GM23248 (cell line): ENCODE data around the gene B4GALNT1. TPM values are rescaled to one million over a fixed set of nuclear protein-coding genes. Genes with fewer than 3 reads are reported as not detected.
"Not testable (repeated sequence)": the region's sequence is repeated elsewhere in the genome, so short reads cannot be mapped to it uniquely, and the experiment has no call there.

Experiments
- DNase-seq: peaks from one replicate; pipeline ENCODE4 v3.0.0-alpha.2; 2015
- H2AFZ ChIP-seq: fragments of 200-600 bp; sonication (generic); 2 replicates; pipeline ENCODE4 v1.6.1; 2016; ENCODE audit warnings: antibody characterized with exemption
- H3F3A ChIP-seq: fragments of 200-600 bp; sonication (generic); 2 replicates; pipeline ENCODE4 v1.6.1; 2016; ENCODE audit warnings: mild to moderate bottlenecking, antibody characterized with exemption, mixed run types; ENCODE audit not compliant: insufficient read depth
- H3K27ac ChIP-seq: fragments of 200-600 bp; sonication (generic); 2 replicates; pipeline ENCODE4 v1.5.1; 2016; ENCODE audit warnings: mild to moderate bottlenecking
- H3K27me3 ChIP-seq: fragments of 200-600 bp; sonication (generic); replicated peaks from 2 replicates; pipeline ENCODE4 v1.6.1; 2016; ENCODE audit warnings: mild to moderate bottlenecking; ENCODE audit not compliant: insufficient read depth
- H3K36me3 ChIP-seq: fragments of 200-600 bp; sonication (generic); 2 replicates; pipeline ENCODE4 v1.6.1; 2016; ENCODE audit warnings: low read depth, mild to moderate bottlenecking
- H3K4me1 ChIP-seq: fragments of 200-600 bp; sonication (generic); 2 replicates; pipeline ENCODE4 v1.6.1; 2016; ENCODE audit warnings: mild to moderate bottlenecking; ENCODE audit not compliant: insufficient read depth
- H3K4me2 ChIP-seq: fragments of 200-600 bp; sonication (generic); one replicate; pipeline ENCODE4 v1.6.1; 2016; ENCODE audit warnings: mild to moderate bottlenecking; ENCODE audit not compliant: unreplicated experiment
- H3K4me3 ChIP-seq: fragments of 200-600 bp; sonication (generic); 2 replicates; pipeline ENCODE4 v1.5.1; 2016; ENCODE audit warnings: mild to moderate bottlenecking
- H3K79me2 ChIP-seq: fragments of 200-600 bp; sonication (generic); 2 replicates; pipeline ENCODE4 v1.6.1; 2016; ENCODE audit warnings: mild to moderate bottlenecking; ENCODE audit not compliant: insufficient read depth
- H3K9ac ChIP-seq: fragments of 200-600 bp; sonication (generic); 2 replicates; pipeline ENCODE4 v1.6.1; 2016; ENCODE audit warnings: mild to moderate bottlenecking
- H3K9me2 ChIP-seq: fragments of 200-600 bp; sonication (generic); 2 replicates; pipeline ENCODE4 v1.6.1; 2016; ENCODE audit warnings: mixed run types, mild to moderate bottlenecking, moderate library complexity; ENCODE audit not compliant: insufficient read depth
- H3K9me3 ChIP-seq: fragments of 200-600 bp; sonication (generic); one replicate; pipeline ENCODE4 v1.6.1; 2017; ENCODE audit warnings: low read depth
- H4K20me1 ChIP-seq: fragments of 200-600 bp; sonication (generic); 2 replicates; pipeline ENCODE4 v1.6.0; 2016; ENCODE audit not compliant: insufficient read depth
- EZH2 ChIP-seq: fragments of 200-600 bp; sonication (generic); IDR thresholded peaks from 2 replicates; pipeline ENCODE4 v1.6.1; 2018; ENCODE audit warnings: antibody characterized with exemption, mild to moderate bottlenecking; ENCODE audit not compliant: insufficient read depth, poor library complexity, severe bottlenecking
- EZH2phosphoT487 ChIP-seq: fragments of 200-600 bp; sonication (generic); IDR thresholded peaks from 2 replicates; pipeline ENCODE4 v1.6.1; 2018; ENCODE audit warnings: antibody characterized with exemption, moderate library complexity, mild to moderate bottlenecking, low read depth; ENCODE audit not compliant: insufficient read depth
- WGBS, 2 experiments: methylation state at CpG; one replicate each; pipeline ENCODE4 v1.1.6; 2015 to 2017; ENCODE audit warnings: low lambda C conversion rate in 2 of 2, low coverage in 1 of 2; ENCODE audit errors: missing lambda C conversion rate in 2 of 2; 5-methylcytosine and 5-hydroxymethylcytosine counted together
- in situ Hi-C: fragments of 300-500 bp; cut with MboI; formaldehyde crosslinking; loops from 2 replicates; pipeline ENCODE4 v1.15.0; 2020
- polyA plus RNA-seq: library from polyadenylated mRNA; unstranded; fragments of >200 nt; fragmentation: Nextera tagmentation; extraction: Ambion mirVana; gene quantifications from 2 replicates; pipeline ENCODE4 v1.2.1, GENCODE V29; 2016
- total RNA-seq: library from RNA; depleted of rRNA; stranded (reverse); fragments of >200 nt; shearing (Covaris generic); gene quantifications from 2 replicates; pipeline ENCODE4 v1.2.3, GENCODE V29; 2014

Gene B4GALNT1
- total and polyA plus RNA-seq, 2 experiments from 2014 or later: 5.4 to 8.6 TPM

DNA sequence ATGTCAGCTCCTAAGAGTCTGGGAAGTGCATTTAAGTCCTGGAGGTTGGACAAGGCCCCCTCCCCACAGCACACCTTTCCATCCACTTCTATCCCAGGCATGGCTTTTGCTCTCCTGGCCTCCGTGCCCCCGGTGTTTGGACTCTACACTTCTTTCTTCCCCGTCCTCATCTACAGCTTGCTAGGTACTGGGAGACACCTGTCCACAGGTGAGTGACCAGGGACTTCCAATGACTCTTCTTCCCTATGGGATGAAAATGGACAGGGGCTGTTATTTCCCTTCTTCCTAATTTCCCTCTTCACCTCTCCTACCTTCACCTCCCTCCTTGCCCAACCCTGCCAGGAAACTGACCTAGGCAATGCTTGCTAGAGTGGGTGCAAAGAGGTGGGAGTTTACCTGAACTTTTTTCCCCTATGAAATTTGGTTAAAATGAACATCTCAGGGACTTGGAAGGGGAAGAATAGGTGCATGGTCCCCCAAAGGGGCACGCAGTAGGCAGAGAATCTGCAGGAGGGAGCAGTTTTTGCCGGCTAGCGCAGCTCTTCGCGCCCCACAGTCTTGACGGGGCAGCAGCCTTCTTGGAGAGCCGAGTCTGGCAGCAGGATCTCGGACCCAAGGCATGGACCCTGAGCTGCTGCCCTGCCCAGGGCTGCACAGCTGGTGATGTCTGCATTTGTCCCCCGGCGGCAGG is 12.6 kb downstream of the B4GALNT1 start:
- no peaks in the 10 kb centered on the region for H4K20me1 ChIP-seq
- H2AFZ ChIP-seq: peak overlapping the region; percentile 68; the same call in 1 of the 2 replicates
- no peaks in the 10 kb centered on the region for H3K9me2 ChIP-seq
- H3K79me2 ChIP-seq: no peaks in the 10 kb centered on the region
- no peak overlapping the region for H3K9ac ChIP-seq
- peaks cover 12% of the 10 kb centered on the region for H3K4me1 ChIP-seq
- H3K4me3 ChIP-seq: peak overlapping the region; percentile 68; the same call in 1 of the 2 replicates
- H3K4me2 ChIP-seq: no peak overlapping the region
- H3K36me3 ChIP-seq: no peaks in the 10 kb centered on the region
- H3K27ac ChIP-seq: no peak overlapping the region
- no peak for TF ChIP-seq EZH2phosphoT487
- peak; percentile 4 for TF ChIP-seq EZH2
- H3K27me3 ChIP-seq: peaks cover 14% of the 10 kb centered on the region
- no peaks in the 10 kb centered on the region for H3K9me3 ChIP-seq
- peaks cover 6% of the 10 kb centered on the region; the same call in 1 of the 2 replicates for H3F3A ChIP-seq
- in situ Hi-C loops: no loop called here
- 62 to 67% methylated on average over 13 of the region's 13 CpGs for WGBS, 2 experiments
- DNase-seq: no peak

DNA sequence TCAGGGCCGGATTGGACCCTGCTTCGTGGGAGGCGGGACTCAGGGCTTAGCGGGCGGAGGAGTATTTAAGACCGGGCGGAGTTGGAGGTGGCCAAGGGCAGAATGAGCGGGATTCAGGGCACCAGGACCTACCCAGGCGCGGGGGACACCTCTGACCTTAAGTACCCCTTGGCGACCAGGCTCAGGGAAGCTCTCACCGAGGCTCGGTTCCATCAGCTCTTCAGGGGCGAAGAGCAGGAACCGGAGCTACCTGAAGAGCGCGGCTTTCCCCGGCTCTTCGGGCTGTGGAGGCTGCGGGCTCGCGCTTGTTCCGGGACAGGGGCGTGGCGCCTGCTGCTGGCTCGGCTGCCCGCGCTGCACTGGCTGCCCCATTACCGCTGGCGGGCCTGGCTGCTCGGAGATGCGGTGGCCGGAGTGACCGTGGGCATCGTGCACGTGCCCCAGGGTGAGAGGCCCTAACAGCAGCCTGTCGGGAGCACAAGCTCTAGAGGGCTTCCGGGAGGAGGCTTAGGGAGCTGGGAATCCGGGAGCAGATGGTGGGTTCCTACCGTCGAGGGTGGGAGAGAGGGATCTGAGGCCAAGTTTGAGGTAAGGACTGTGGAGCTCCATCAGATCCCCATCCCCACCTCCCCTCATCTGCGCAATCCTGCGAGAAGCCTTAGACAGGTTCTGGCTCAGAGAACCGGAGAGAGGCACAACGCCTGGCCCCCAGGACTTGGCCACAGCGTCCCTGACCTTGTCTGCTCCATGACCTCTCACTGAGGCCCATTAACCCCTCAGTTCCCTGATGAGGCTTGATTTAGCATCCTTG is 13.4 kb downstream of the B4GALNT1 start:
- in situ Hi-C loops: no loop called here
- H3F3A ChIP-seq: peaks cover 6% of the 10 kb centered on the region; the same call in 1 of the 2 replicates
- no peak overlapping the region for H2AFZ ChIP-seq
- no peaks in the 10 kb centered on the region for H4K20me1 ChIP-seq
- DNase-seq: no peak
- peaks cover 14% of the 10 kb centered on the region for H3K27me3 ChIP-seq
- no peak overlapping the region for H3K9ac ChIP-seq
- no peak overlapping the region for H3K4me3 ChIP-seq
- peaks cover 12% of the 10 kb centered on the region for H3K4me1 ChIP-seq
- 83 to 87% methylated on average over 40 to 46 of the region's 46 CpGs for WGBS, 2 experiments
- no peaks in the 10 kb centered on the region for H3K9me3 ChIP-seq
- H3K79me2 ChIP-seq: no peaks in the 10 kb centered on the region
- H3K9me2 ChIP-seq: no peaks in the 10 kb centered on the region
- H3K27ac ChIP-seq: no peak overlapping the region
- no peaks in the 10 kb centered on the region; the same call in 1 of the 2 replicates for H3K36me3 ChIP-seq
- no peak overlapping the region for H3K4me2 ChIP-seq
- no peak for TF ChIP-seq EZH2
- no peak for TF ChIP-seq EZH2phosphoT487

GRCh38 chr12:57618966-57619433 is 14.0 kb downstream of the B4GALNT1 start:
- 89% methylated on average over 14 to 16 of the region's 16 CpGs for WGBS, 2 experiments
- Histone ChIP-seq H3K4me1 (peaks cover 12% of the 10 kb centered on the region), H3K4me3 (no peak overlapping the region), H3K79me2 (no peaks in the 10 kb centered on the region), H4K20me1 (no peaks in the 10 kb centered on the region), H3K27me3 (peaks cover 14% of the 10 kb centered on the region), H3F3A (peaks cover 6% of the 10 kb centered on the region; the same call in 1 of the 2 replicates), H3K9me2 (no peaks in the 10 kb centered on the region), H2AFZ (no peak overlapping the region), H3K9ac (no peak overlapping the region), H3K9me3 (no peaks in the 10 kb centered on the region), H3K4me2 (no peak overlapping the region), H3K36me3 (no peaks in the 10 kb centered on the region; the same call in 1 of the 2 replicates), H3K27ac (no peak overlapping the region)
- in situ Hi-C loops: no loop called here
- TF ChIP-seq EZH2 (no peak), EZH2phosphoT487 (no peak)
- no peak for DNase-seq

- DNase-seq, H3K27ac ChIP-seq, H3K4me3 ChIP-seq, H2AFZ ChIP-seq, H3K36me3 ChIP-seq, H3K9ac ChIP-seq, H3K79me2 ChIP-seq, H3K9me3 ChIP-seq, H3K9me2 ChIP-seq, H4K20me1 ChIP-seq, H3K4me2 ChIP-seq, in situ Hi-C loops, H3F3A ChIP-seq: not testable (repeated sequence)
- Histone ChIP-seq H3K27me3 (peaks cover 14% of the 10 kb centered on the region), H3K4me1 (peaks cover 12% of the 10 kb centered on the region)
- 90 to 91% methylated on average over 6 of the region's 6 CpGs for WGBS, 2 experiments
Measured at GRCh38 chr12:57618431-57618830, 14.6 kb downstream of the B4GALNT1 start.
